Chondrocyte (in vitro differentiated cells): ENCODE measurements around the gene TEX35. TPM values are rescaled to one million over a fixed set of nuclear protein-coding genes. Genes with fewer than 3 reads are reported as not detected.

Experiments used
- DNase-seq: peaks from one replicate; pipeline ENCODE4 v3.0.0; 2021; ENCODE audit warnings: mixed read lengths, low spot score
- H3K27ac Mint-ChIP-seq: one replicate; pipeline ENCODE4 v1.8.0; 2021; ENCODE audit warnings: mild to moderate bottlenecking, moderate library complexity, mixed read lengths; ENCODE audit not compliant: unreplicated experiment
- H3K27me3 Mint-ChIP-seq: 2 replicates; pipeline ENCODE4 v1.8.0; 2021; ENCODE audit warnings: low read depth, mixed read lengths
- H3K36me3 Mint-ChIP-seq: 2 replicates; pipeline ENCODE4 v1.8.0; 2021; ENCODE audit warnings: low read depth, mixed read lengths
- H3K4me1 Mint-ChIP-seq: 2 replicates; pipeline ENCODE4 v1.8.0; 2021; ENCODE audit warnings: low read depth, mild to moderate bottlenecking, mixed read lengths
- H3K4me3 Mint-ChIP-seq: one replicate; pipeline ENCODE4 v1.8.0; 2021; ENCODE audit warnings: mild to moderate bottlenecking, moderate library complexity, mixed read lengths; ENCODE audit not compliant: unreplicated experiment
- H3K9me3 Mint-ChIP-seq: 2 replicates; pipeline ENCODE4 v1.8.0; 2021; ENCODE audit warnings: low read depth, mixed read lengths
- CTCF ChIP-seq: fragments of 200-600 bp; sonication (generic); IDR thresholded peaks from 2 replicates; pipeline ENCODE4 v1.5.0; 2021; ENCODE audit warnings: antibody characterized with exemption, mild to moderate bottlenecking, moderate library complexity
- total RNA-seq: library from RNA; stranded (reverse); gene quantifications from 3 replicates; pipeline ENCODE4 v1.2.1, GENCODE V29; 2021

Gene TEX35
- total RNA-seq, 1 donor from 2014 or later, result not detected

- TF ChIP-seq CTCF, result no peak
- Mint-ChIP-seq H3K9me3 (no peaks in the 10 kb centered on the region), H3K4me3 (no peak overlapping the region), H3K27me3 (no peaks in the 10 kb centered on the region), H3K4me1 (no peaks in the 10 kb centered on the region), H3K36me3 (peaks cover 6% of the 10 kb centered on the region), H3K27ac (no peak overlapping the region)
- no peak for DNase-seq
Measured at GRCh38 chr1:178484698-178485225, 28.1 kb upstream of the TEX35 start.

- Mint-ChIP-seq H3K36me3 (peaks cover 6% of the 10 kb centered on the region), H3K9me3 (no peaks in the 10 kb centered on the region), H3K27ac (no peak overlapping the region), H3K27me3 (no peaks in the 10 kb centered on the region), H3K4me3 (no peak overlapping the region), H3K4me1 (no peaks in the 10 kb centered on the region)
- no peak for TF ChIP-seq CTCF
- DNase-seq, result no peak
Measured at GRCh38 chr1:178485541-178485981, 27.3 kb upstream of the TEX35 start.

GRCh38 chr1:178486100-178487069 lies 26.5 kb upstream of the TEX35 start:
- H3K27ac Mint-ChIP-seq, result no peak overlapping the region
- no peak overlapping the region for H3K4me3 Mint-ChIP-seq
- no peak for DNase-seq
- no peaks in the 10 kb centered on the region for H3K9me3 Mint-ChIP-seq
- H3K27me3 Mint-ChIP-seq, result no peaks in the 10 kb centered on the region
- TF ChIP-seq CTCF, result no peak
- peaks cover 3% of the 10 kb centered on the region for H3K36me3 Mint-ChIP-seq
- H3K4me1 Mint-ChIP-seq, result no peaks in the 10 kb centered on the region

- H3K36me3 Mint-ChIP-seq, result peaks cover 3% of the 10 kb centered on the region
- H3K4me1 Mint-ChIP-seq, result no peaks in the 10 kb centered on the region
- H3K27me3 Mint-ChIP-seq, result no peaks in the 10 kb centered on the region
- no peak overlapping the region for H3K4me3 Mint-ChIP-seq
- DNase-seq, result no peak
- H3K27ac Mint-ChIP-seq, result no peak overlapping the region
- no peaks in the 10 kb centered on the region for H3K9me3 Mint-ChIP-seq
- TF ChIP-seq CTCF, result no peak
Measured at GRCh38 chr1:178487070-178487615, 25.8 kb upstream of the TEX35 start.

- peaks cover 2% of the 10 kb centered on the region for H3K36me3 Mint-ChIP-seq
- no peaks in the 10 kb centered on the region for H3K4me1 Mint-ChIP-seq
- no peaks in the 10 kb centered on the region for H3K27me3 Mint-ChIP-seq
- H3K9me3 Mint-ChIP-seq, result no peaks in the 10 kb centered on the region
- H3K27ac Mint-ChIP-seq, result no peak overlapping the region
- TF ChIP-seq CTCF, result no peak
- DNase-seq, result no peak
- H3K4me3 Mint-ChIP-seq, result no peak overlapping the region
Measured at GRCh38 chr1:178488393-178488792, 24.5 kb upstream of the TEX35 start.
